Fibroblast of lung (primary cell): ENCODE data around the gene PIAS4.

Experiments used
- EZH2 ChIP-seq: IDR thresholded peaks from 2 replicates; pipeline ENCODE4 v1.5.1; 2012; ENCODE audit warnings: low read length, control low read depth, mild to moderate bottlenecking; ENCODE audit errors: missing control alignments
- TF ChIP-seq, protein P1 (sequence below), 2 donors: IDR thresholded peaks in 1 of 2; conservative IDR thresholded peaks in 1 of 2; 1 replicate in 1 of 2; 2 replicates in 1 of 2; pipeline ENCODE4 v1.5.1; 2011 to 2012; ENCODE audit warnings: low read length in 2 of 2, control low read depth in 1 of 2, inconsistent platforms in 1 of 2, low read depth in 1 of 2, mild to moderate bottlenecking in 1 of 2

DNA sequence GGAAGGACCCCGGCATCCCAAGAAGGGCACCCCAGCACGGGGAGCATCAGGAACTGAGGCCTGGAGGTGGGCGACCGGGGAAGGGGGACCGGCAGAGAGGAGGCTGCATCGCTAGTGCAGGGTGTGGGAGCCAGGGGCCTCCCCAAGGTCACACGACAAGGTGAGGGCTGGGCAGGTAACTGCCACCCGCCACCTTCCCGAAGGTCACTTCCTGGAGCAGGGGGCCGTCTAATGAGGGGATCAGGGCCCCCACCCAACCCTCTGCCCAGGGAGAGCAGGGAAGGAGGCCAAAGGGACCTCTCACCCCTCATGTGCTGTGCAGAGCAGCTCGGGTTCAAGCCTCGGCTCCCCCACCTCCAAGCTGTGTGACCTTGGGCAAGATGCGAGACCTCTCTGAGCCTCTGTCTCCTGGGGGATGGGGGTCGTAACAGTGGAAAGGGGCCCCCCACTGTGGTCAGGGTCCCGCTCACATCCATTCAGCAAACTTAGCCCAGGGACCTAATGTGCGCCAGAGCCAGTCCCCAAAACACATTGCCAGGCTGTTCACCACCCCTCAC is 53.2 kb downstream of the PIAS4 start:
- TF ChIP-seq, protein P1, sequence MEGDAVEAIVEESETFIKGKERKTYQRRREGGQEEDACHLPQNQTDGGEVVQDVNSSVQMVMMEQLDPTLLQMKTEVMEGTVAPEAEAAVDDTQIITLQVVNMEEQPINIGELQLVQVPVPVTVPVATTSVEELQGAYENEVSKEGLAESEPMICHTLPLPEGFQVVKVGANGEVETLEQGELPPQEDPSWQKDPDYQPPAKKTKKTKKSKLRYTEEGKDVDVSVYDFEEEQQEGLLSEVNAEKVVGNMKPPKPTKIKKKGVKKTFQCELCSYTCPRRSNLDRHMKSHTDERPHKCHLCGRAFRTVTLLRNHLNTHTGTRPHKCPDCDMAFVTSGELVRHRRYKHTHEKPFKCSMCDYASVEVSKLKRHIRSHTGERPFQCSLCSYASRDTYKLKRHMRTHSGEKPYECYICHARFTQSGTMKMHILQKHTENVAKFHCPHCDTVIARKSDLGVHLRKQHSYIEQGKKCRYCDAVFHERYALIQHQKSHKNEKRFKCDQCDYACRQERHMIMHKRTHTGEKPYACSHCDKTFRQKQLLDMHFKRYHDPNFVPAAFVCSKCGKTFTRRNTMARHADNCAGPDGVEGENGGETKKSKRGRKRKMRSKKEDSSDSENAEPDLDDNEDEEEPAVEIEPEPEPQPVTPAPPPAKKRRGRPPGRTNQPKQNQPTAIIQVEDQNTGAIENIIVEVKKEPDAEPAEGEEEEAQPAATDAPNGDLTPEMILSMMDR (conservative IDR thresholded peaks at IDR 0.05 in 1 of 2, IDR thresholded peaks at IDR 0.05 in 1 of 2; ENCODE audit: low read depth in 1 of 2, low read length in 2 of 2) = no peak
- TF ChIP-seq EZH2 = no peak
